WTC11 (cell line): ENCODE measurements around the gene OVOL1. TPM values are rescaled to one million over a fixed set of nuclear protein-coding genes. Genes with fewer than 3 reads are reported as not detected.

ENCODE experiments used
- ATAC-seq: fragments of 200-7000 bp; cut with Tn5 transposase; 2 replicates; pipeline ENCODE4 v1.10.0; 2021; ENCODE audit warnings: mild to moderate bottlenecking, moderate library complexity
- CTCF ChIA-PET: fragments of 300-600 bp; sonication (Branson Sonifier 250); formaldehyde crosslinking; loops from one replicate; lab custom pipeline; 2021; ENCODE audit warnings: antibody characterized with exemption; lab: Charles Lee
- POLR2A ChIA-PET: fragments of 350-600 bp; sonication (Branson Sonifier 250); formaldehyde crosslinking; loops from one replicate; lab custom pipeline; 2021; ENCODE audit warnings: antibody characterized with exemption; lab: Charles Lee
- DNase-seq: peaks from one replicate; pipeline ENCODE4 v3.0.0; 2021; ENCODE audit warnings: low spot score
- H3K27ac Mint-ChIP-seq: 2 replicates; pipeline ENCODE4 v1.8.0; 2021; ENCODE audit warnings: mixed read lengths
- H3K27me3 Mint-ChIP-seq: 2 replicates; pipeline ENCODE4 v1.8.0; 2021; ENCODE audit warnings: low read depth, mild to moderate bottlenecking, moderate library complexity, mixed read lengths
- H3K36me3 Mint-ChIP-seq: 2 replicates; pipeline ENCODE4 v1.8.0; 2021; ENCODE audit warnings: mixed read lengths
- H3K4me1 Mint-ChIP-seq: 2 replicates; pipeline ENCODE4 v1.8.0; 2022; ENCODE audit warnings: mixed read lengths
- H3K4me3 Mint-ChIP-seq: 2 replicates; pipeline ENCODE4 v1.8.0; 2021; ENCODE audit warnings: mild to moderate bottlenecking, moderate library complexity, mixed read lengths
- H3K9me3 Mint-ChIP-seq: 2 replicates; pipeline ENCODE4 v1.8.0; 2021; ENCODE audit warnings: mixed read lengths
- ARID4B ChIP-seq: sonication (generic); formaldehyde crosslinking; IDR thresholded peaks from 2 replicates; pipeline ENCODE4 v1.8.0; 2023; ENCODE audit warnings: missing genetic modification reagents, mild to moderate bottlenecking, borderline replicate concordance
- ESRRA ChIP-seq: sonication (generic); formaldehyde crosslinking; IDR thresholded peaks from 2 replicates; pipeline ENCODE4 v1.8.1; 2022; ENCODE audit warnings: mild to moderate bottlenecking, missing genetic modification reagents, borderline replicate concordance
- IRF2 ChIP-seq: sonication (generic); formaldehyde crosslinking; IDR thresholded peaks from 2 replicates; pipeline ENCODE4 v1.8.0; 2022; ENCODE audit warnings: low read depth, missing genetic modification reagents, borderline replicate concordance
- PRDM15 ChIP-seq: sonication (generic); formaldehyde crosslinking; IDR thresholded peaks from 2 replicates; pipeline ENCODE4 v1.8.0; 2022; ENCODE audit warnings: missing genetic modification reagents
- RORB ChIP-seq: fragments of 250-450 bp; sonication (Bioruptor Pico); IDR thresholded peaks from 2 replicates; pipeline ENCODE4 v1.9.0; 2021; ENCODE audit warnings: mild to moderate bottlenecking
- TEAD1 ChIP-seq: sonication (generic); formaldehyde crosslinking; IDR thresholded peaks from 2 replicates; pipeline ENCODE4 v1.8.0; 2022; ENCODE audit warnings: mild to moderate bottlenecking, missing genetic modification reagents
- total RNA-seq: library from RNA; stranded (reverse); gene quantifications from 3 replicates; pipeline ENCODE4 v1.2.3, GENCODE V29; 2021
- TF ChIP-seq, protein P1 (sequence below): sonication (generic); formaldehyde crosslinking; IDR thresholded peaks from 2 replicates; pipeline ENCODE4 v1.8.1; 2023; ENCODE audit warnings: mild to moderate bottlenecking, missing genetic modification reagents, borderline replicate concordance

OVOL1 gene
- total RNA-seq, 1 experiment from 2014 or later: 6.8 TPM

- no peak for ATAC-seq
- H3K9me3 Mint-ChIP-seq: 0 out of 2 replicates have a peak, but pooled peaks cover 3% of the 10 kb centered on the region
- CTCF ChIA-PET: interaction anchor here (1.8 to 6.2 kb wide), 3 partner anchors 34 to 70 kb away, joined by 6 to 159 read pairs (median 51); partner anchors contain the start of gene AP5B1
These were observed 27.5 kb downstream of the OVOL1 start for GRCh38 chr11:65814131-65814985.

More at GRCh38 chr11:65814131-65814985, 27.5 kb downstream of the OVOL1 start:
- Mint-ChIP-seq H3K36me3 (no peaks in the 10 kb centered on the region), H3K4me1 (no peaks in the 10 kb centered on the region), H3K27ac (no peak overlapping the region; the same call in 1 of the 2 replicates), H3K27me3 (peaks cover 15% of the 10 kb centered on the region), H3K4me3 (no peak overlapping the region)
- POLR2A ChIA-PET: no interaction called here
- no peak for TF ChIP-seq ESRRA (CRISPR knock-in tag)
- no peak for TF ChIP-seq ARID4B
- no peak for TF ChIP-seq IRF2 (CRISPR knock-in tag)
- TF ChIP-seq TEAD1 (CRISPR knock-in tag): no peak
- no peak for TF ChIP-seq RORB (CRISPR knock-in tag)
- no peak for TF ChIP-seq PRDM15 (CRISPR knock-in tag)
- TF ChIP-seq, protein P1, sequence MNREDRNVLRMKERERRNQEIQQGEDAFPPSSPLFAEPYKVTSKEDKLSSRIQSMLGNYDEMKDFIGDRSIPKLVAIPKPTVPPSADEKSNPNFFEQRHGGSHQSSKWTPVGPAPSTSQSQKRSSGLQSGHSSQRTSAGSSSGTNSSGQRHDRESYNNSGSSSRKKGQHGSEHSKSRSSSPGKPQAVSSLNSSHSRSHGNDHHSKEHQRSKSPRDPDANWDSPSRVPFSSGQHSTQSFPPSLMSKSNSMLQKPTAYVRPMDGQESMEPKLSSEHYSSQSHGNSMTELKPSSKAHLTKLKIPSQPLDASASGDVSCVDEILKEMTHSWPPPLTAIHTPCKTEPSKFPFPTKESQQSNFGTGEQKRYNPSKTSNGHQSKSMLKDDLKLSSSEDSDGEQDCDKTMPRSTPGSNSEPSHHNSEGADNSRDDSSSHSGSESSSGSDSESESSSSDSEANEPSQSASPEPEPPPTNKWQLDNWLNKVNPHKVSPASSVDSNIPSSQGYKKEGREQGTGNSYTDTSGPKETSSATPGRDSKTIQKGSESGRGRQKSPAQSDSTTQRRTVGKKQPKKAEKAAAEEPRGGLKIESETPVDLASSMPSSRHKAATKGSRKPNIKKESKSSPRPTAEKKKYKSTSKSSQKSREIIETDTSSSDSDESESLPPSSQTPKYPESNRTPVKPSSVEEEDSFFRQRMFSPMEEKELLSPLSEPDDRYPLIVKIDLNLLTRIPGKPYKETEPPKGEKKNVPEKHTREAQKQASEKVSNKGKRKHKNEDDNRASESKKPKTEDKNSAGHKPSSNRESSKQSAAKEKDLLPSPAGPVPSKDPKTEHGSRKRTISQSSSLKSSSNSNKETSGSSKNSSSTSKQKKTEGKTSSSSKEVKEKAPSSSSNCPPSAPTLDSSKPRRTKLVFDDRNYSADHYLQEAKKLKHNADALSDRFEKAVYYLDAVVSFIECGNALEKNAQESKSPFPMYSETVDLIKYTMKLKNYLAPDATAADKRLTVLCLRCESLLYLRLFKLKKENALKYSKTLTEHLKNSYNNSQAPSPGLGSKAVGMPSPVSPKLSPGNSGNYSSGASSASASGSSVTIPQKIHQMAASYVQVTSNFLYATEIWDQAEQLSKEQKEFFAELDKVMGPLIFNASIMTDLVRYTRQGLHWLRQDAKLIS: no peak
- no peak for DNase-seq
